Neural cell (in vitro differentiated cells): ENCODE data around the gene PLIN4. TPM values are rescaled to one million over a fixed set of nuclear protein-coding genes. Genes with fewer than 3 reads are reported as not detected.

Experiments used
- H2AFZ ChIP-seq: fragments of 200-600, 300-800 bp; sonication (generic), shearing (Covaris generic); 2 replicates; pipeline ENCODE4 v1.6.0; 2014; ENCODE audit warnings: low read depth, mild to moderate bottlenecking, antibody characterized with exemption, low read length, moderate library complexity
- H3F3A ChIP-seq: fragments of 200-600 bp; shearing (Covaris generic); 2 replicates; pipeline ENCODE4 v1.6.1; 2016; ENCODE audit warnings: mild to moderate bottlenecking, moderate library complexity, mixed read lengths, antibody characterized with exemption, low read length; ENCODE audit not compliant: insufficient read depth, poor library complexity, severe bottlenecking
- H3K27ac ChIP-seq: fragments of 200-600, 300-800 bp; sonication (generic), shearing (Covaris generic); 2 replicates; pipeline ENCODE4 v1.5.1; 2014; ENCODE audit warnings: mild to moderate bottlenecking, low read length, moderate library complexity
- H3K27me3 ChIP-seq: fragments of 300-800, 200-600 bp; sonication (generic), shearing (Covaris generic); 2 replicates; pipeline ENCODE4 v1.6.0; 2014; ENCODE audit warnings: mild to moderate bottlenecking, low read depth, low read length, moderate library complexity; ENCODE audit not compliant: insufficient read depth
- H3K36me3 ChIP-seq: fragments of 300-800, 200-600 bp; sonication (generic), shearing (Covaris generic); 2 replicates; pipeline ENCODE4 v1.5.1; 2014; ENCODE audit warnings: mild to moderate bottlenecking, antibody characterized with exemption, low read length, moderate library complexity; ENCODE audit not compliant: insufficient read depth
- H3K4me2 ChIP-seq: fragments of 300-800, 200-600 bp; sonication (generic), shearing (Covaris generic); 2 replicates; pipeline ENCODE4 v1.6.0; 2014; ENCODE audit warnings: mild to moderate bottlenecking, low read length
- H3K4me3 ChIP-seq: fragments of 300-800, 200-600 bp; sonication (generic), shearing (Covaris generic); 2 replicates; pipeline ENCODE4 v1.5.1; 2014; ENCODE audit warnings: mild to moderate bottlenecking, low read length, moderate library complexity
- H3K79me2 ChIP-seq: fragments of 200-600 bp; shearing (Covaris generic); replicated peaks from 2 replicates; pipeline ENCODE4 v1.6.0; 2014; ENCODE audit warnings: mild to moderate bottlenecking, low read length, moderate library complexity; ENCODE audit not compliant: insufficient read depth
- H3K9ac ChIP-seq: fragments of 300-800, 200-600 bp; sonication (generic), shearing (Covaris generic); 2 replicates; pipeline ENCODE4 v1.6.1; 2016; ENCODE audit warnings: mild to moderate bottlenecking, low read length, mixed read lengths
- H3K9me2 ChIP-seq: fragments of 200-600 bp; shearing (Covaris generic); 2 replicates; pipeline ENCODE4 v1.6.1; 2016; ENCODE audit warnings: mild to moderate bottlenecking, low read length, mixed read lengths; ENCODE audit not compliant: insufficient read depth
- H3K9me3 ChIP-seq: fragments of 200-600, 300-800 bp; sonication (generic), shearing (Covaris generic); 2 replicates; pipeline ENCODE4 v1.6.1; 2016; ENCODE audit warnings: mild to moderate bottlenecking, mixed run types, low read length, moderate library complexity, mixed read lengths
- H4K20me1 ChIP-seq: fragments of 200-600 bp; shearing (Covaris generic); 2 replicates; pipeline ENCODE4 v1.6.1; 2016; ENCODE audit warnings: mild to moderate bottlenecking, mixed run types; ENCODE audit not compliant: insufficient read depth
- EP300 ChIP-seq: fragments of 450-650 bp; conservative IDR thresholded peaks from 2 replicates; pipeline ENCODE4 v1.6.1; 2014; ENCODE audit warnings: antibody characterized with exemption, mild to moderate bottlenecking, moderate library complexity; ENCODE audit not compliant: poor library complexity, severe bottlenecking
- EZH2 ChIP-seq: fragments of 200-600, 300-800 bp; shearing (Covaris generic), sonication (generic); IDR thresholded peaks from 2 replicates; pipeline ENCODE4 v1.6.1; 2014; ENCODE audit warnings: antibody characterized with exemption, low read length, borderline replicate concordance, mild to moderate bottlenecking; ENCODE audit not compliant: insufficient read depth, poor library complexity, severe bottlenecking
- MXI1 ChIP-seq: fragments of 450-650 bp; conservative IDR thresholded peaks from 2 replicates; pipeline ENCODE4 v1.6.1; 2014; ENCODE audit warnings: antibody characterized with exemption, mild to moderate bottlenecking; ENCODE audit not compliant: poor library complexity, severe bottlenecking
- POLR2AphosphoS5 ChIP-seq: IDR thresholded peaks from 2 replicates; pipeline ENCODE4 v1.6.1; 2012
- RAD21 ChIP-seq: fragments of 450-650 bp; conservative IDR thresholded peaks from 2 replicates; pipeline ENCODE4 v1.6.1; 2014; ENCODE audit warnings: antibody characterized with exemption, mild to moderate bottlenecking, moderate library complexity
- SMC3 ChIP-seq: fragments of 450-650 bp; conservative IDR thresholded peaks from 2 replicates; pipeline ENCODE4 v1.6.1; 2014; ENCODE audit warnings: antibody characterized with exemption, mild to moderate bottlenecking, moderate library complexity; ENCODE audit not compliant: poor library complexity
- TAF1 ChIP-seq: IDR thresholded peaks from 2 replicates; pipeline ENCODE4 v1.6.1; 2012; ENCODE audit warnings: low read depth
- polyA plus RNA-seq: library from polyadenylated mRNA; depleted of rRNA; stranded (reverse); fragments of >200 nt; gene quantifications from 2 replicates; pipeline ENCODE4 v1.2.3, GENCODE V29; 2014
- TF ChIP-seq, protein P1 (sequence below): IDR thresholded peaks from 2 replicates; pipeline ENCODE4 v1.6.1; 2012; ENCODE audit warnings: borderline replicate concordance
- TF ChIP-seq, protein P2 (sequence below): fragments of 450-650 bp; IDR thresholded peaks from 2 replicates; pipeline ENCODE4 v1.5.1; 2014; ENCODE audit warnings: antibody characterized with exemption, mild to moderate bottlenecking, moderate library complexity; ENCODE audit not compliant: poor library complexity, severe bottlenecking

PLIN4 gene
- polyA plus RNA-seq, 1 donor from 2014 or later, result not detected

DNA sequence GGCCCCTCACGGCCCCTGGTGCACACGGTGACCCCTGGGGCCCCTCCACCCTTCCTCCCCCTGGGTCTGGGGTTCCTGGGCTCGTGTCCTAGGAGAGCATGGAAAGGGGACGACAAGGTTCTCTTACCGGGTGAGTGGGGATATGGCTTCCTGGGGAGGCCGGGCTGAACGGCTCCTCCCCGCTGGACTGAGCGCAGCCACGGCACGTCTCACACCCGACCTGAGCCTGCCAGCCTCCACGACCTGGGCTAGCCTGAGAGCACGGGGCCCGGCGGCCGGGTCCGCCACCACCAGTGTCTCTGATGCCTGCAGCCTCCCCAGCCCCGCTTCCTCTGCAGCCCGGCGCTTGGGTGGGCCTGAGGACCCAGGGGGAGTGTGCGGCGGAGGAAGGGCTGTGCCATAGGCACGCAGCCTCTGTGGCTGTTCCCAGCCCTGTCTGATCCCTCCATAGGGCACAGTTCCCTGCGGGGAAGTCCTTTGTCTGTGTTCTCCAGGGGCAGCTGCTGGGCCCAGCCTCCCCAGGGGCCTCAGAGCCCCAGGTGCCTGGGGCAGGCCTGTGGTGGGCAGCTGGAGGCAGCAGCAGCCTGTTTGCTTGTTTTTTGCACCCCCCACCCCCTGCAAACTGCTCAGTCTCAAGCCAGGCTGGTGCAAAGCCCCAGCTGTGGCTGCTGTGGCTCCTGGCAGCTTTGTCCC is 15.0 kb downstream of the PLIN4 start:
- TF ChIP-seq MXI1, result no peak
- TF ChIP-seq, protein P1, sequence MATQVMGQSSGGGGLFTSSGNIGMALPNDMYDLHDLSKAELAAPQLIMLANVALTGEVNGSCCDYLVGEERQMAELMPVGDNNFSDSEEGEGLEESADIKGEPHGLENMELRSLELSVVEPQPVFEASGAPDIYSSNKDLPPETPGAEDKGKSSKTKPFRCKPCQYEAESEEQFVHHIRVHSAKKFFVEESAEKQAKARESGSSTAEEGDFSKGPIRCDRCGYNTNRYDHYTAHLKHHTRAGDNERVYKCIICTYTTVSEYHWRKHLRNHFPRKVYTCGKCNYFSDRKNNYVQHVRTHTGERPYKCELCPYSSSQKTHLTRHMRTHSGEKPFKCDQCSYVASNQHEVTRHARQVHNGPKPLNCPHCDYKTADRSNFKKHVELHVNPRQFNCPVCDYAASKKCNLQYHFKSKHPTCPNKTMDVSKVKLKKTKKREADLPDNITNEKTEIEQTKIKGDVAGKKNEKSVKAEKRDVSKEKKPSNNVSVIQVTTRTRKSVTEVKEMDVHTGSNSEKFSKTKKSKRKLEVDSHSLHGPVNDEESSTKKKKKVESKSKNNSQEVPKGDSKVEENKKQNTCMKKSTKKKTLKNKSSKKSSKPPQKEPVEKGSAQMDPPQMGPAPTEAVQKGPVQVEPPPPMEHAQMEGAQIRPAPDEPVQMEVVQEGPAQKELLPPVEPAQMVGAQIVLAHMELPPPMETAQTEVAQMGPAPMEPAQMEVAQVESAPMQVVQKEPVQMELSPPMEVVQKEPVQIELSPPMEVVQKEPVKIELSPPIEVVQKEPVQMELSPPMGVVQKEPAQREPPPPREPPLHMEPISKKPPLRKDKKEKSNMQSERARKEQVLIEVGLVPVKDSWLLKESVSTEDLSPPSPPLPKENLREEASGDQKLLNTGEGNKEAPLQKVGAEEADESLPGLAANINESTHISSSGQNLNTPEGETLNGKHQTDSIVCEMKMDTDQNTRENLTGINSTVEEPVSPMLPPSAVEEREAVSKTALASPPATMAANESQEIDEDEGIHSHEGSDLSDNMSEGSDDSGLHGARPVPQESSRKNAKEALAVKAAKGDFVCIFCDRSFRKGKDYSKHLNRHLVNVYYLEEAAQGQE, result no peak
- TF ChIP-seq SMC3, result no peak
- TF ChIP-seq POLR2AphosphoS5, result no peak
- TF ChIP-seq RAD21, result no peak
- TF ChIP-seq, protein P2, sequence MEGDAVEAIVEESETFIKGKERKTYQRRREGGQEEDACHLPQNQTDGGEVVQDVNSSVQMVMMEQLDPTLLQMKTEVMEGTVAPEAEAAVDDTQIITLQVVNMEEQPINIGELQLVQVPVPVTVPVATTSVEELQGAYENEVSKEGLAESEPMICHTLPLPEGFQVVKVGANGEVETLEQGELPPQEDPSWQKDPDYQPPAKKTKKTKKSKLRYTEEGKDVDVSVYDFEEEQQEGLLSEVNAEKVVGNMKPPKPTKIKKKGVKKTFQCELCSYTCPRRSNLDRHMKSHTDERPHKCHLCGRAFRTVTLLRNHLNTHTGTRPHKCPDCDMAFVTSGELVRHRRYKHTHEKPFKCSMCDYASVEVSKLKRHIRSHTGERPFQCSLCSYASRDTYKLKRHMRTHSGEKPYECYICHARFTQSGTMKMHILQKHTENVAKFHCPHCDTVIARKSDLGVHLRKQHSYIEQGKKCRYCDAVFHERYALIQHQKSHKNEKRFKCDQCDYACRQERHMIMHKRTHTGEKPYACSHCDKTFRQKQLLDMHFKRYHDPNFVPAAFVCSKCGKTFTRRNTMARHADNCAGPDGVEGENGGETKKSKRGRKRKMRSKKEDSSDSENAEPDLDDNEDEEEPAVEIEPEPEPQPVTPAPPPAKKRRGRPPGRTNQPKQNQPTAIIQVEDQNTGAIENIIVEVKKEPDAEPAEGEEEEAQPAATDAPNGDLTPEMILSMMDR, result no peak
- TF ChIP-seq EP300, result no peak
- TF ChIP-seq EZH2, result no peak
- TF ChIP-seq TAF1, result no peak
- no peak overlapping the region for H3K9ac ChIP-seq
- H3K27ac ChIP-seq, result no peak overlapping the region
- H2AFZ ChIP-seq, result no peak overlapping the region
- H3K4me3 ChIP-seq, result no peak overlapping the region
- no peaks in the 10 kb centered on the region for H3F3A ChIP-seq
- H3K9me3 ChIP-seq, result no peaks in the 10 kb centered on the region
- no peak overlapping the region for H3K4me2 ChIP-seq
- no peaks in the 10 kb centered on the region for H3K36me3 ChIP-seq
- H4K20me1 ChIP-seq, result no peaks in the 10 kb centered on the region
- H3K79me2 ChIP-seq, result no peaks in the 10 kb centered on the region
- H3K27me3 ChIP-seq, result no peaks in the 10 kb centered on the region
- no peaks in the 10 kb centered on the region for H3K9me2 ChIP-seq

DNA sequence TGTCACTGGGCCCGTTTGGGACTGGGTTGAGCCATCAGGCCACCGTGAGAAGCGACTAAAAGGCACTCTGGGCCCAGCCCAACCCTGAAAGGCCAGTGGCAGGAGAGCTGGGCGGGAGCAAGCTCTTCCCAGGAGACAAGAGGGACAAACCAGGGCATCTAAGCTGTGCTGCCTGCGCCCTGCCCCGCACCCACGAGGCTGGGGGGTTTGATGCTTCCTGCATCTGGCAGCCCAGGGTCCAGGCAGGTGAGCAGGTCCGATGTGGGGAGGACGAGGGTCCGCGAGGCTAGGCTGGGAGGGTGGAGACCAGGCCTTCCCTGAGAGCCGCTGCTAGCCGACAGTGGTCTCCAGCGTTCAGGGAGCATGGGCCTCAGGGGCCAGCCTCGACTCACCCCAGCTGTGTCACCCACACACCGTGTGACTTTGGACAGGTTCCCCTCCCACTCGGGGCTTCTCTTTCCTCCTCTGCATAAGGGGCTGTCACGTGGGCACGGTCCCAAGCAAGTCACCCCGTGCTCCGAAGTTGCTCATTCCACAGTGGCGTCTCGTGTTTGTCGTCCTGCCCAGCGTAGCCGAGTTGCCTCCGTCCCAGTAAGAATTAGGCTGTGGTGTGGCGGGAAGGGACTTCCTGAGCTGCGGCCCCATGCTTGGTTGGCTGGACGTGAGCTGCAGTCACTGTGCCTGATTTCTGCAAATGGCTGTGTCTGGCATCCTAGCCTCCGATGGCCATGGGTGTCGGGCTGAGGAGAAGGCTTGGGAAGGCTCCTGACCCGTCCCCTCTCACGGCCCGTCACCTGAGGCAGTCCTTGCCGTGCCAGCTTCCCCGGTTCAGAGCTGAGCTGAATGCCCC is 15.8 kb downstream of the PLIN4 start:
- TF ChIP-seq TAF1, result no peak
- TF ChIP-seq SMC3, result no peak
- TF ChIP-seq, protein P2, result no peak
- TF ChIP-seq, protein P1, result no peak
- no peak for TF ChIP-seq MXI1
- no peak for TF ChIP-seq RAD21
- TF ChIP-seq POLR2AphosphoS5, result no peak
- no peak for TF ChIP-seq EZH2
- H3K9ac ChIP-seq, result no peak overlapping the region
- H3K27me3 ChIP-seq, result no peaks in the 10 kb centered on the region
- no peak overlapping the region for H2AFZ ChIP-seq
- H3K27ac ChIP-seq, result no peak overlapping the region
- H3K9me2 ChIP-seq, result no peaks in the 10 kb centered on the region
- H3K4me2 ChIP-seq, result no peak overlapping the region
- no peaks in the 10 kb centered on the region for H3F3A ChIP-seq
- H3K79me2 ChIP-seq, result no peaks in the 10 kb centered on the region
- no peaks in the 10 kb centered on the region for H4K20me1 ChIP-seq
- H3K4me3 ChIP-seq, result no peak overlapping the region
- no peaks in the 10 kb centered on the region for H3K36me3 ChIP-seq
- no peaks in the 10 kb centered on the region for H3K9me3 ChIP-seq
